H9 (cell line): ENCODE results near the gene KIF3B. TPM values are rescaled to one million over a fixed set of nuclear protein-coding genes. Genes with fewer than 3 reads are reported as not detected.

Experiments used
- DNase-seq: peaks from one replicate; pipeline ENCODE4 v3.0.0-alpha.2; 2017
- H2AFZ ChIP-seq: one replicate; pipeline ENCODE4 v1.6.1; 2013; ENCODE audit warnings: mild to moderate bottlenecking, low read length, control low read depth, moderate library complexity
- H2AK5ac ChIP-seq: 2 replicates; pipeline ENCODE4 v1.6.1; 2013; ENCODE audit warnings: low read length, control low read depth, mixed read lengths; ENCODE audit not compliant: insufficient read length
- H2BK120ac ChIP-seq: one replicate; pipeline ENCODE4 v1.6.1; 2013; ENCODE audit warnings: low read depth, mild to moderate bottlenecking, low read length, control low read depth, inconsistent platforms; ENCODE audit not compliant: poor library complexity, severe bottlenecking
- H2BK12ac ChIP-seq: 2 replicates; pipeline ENCODE4 v1.6.1; 2013; ENCODE audit warnings: low read length, control low read depth, mixed read lengths, low read depth; ENCODE audit not compliant: insufficient read length
- H2BK15ac ChIP-seq: 2 replicates; pipeline ENCODE4 v1.6.1; 2013; ENCODE audit warnings: low read depth, low read length, control low read depth
- H2BK20ac ChIP-seq: one replicate; pipeline ENCODE4 v1.6.1; 2013; ENCODE audit warnings: low read depth, mild to moderate bottlenecking, low read length, control low read depth, inconsistent platforms; ENCODE audit not compliant: poor library complexity, severe bottlenecking
- H2BK5ac ChIP-seq: 2 replicates; pipeline ENCODE4 v1.6.1; 2013; ENCODE audit warnings: low read length, control low read depth, mixed read lengths; ENCODE audit not compliant: insufficient read length
- H3K14ac ChIP-seq: 2 replicates; pipeline ENCODE4 v1.6.1; 2013; ENCODE audit warnings: low read length, control low read depth; ENCODE audit not compliant: insufficient read depth
- H3K18ac ChIP-seq: 2 replicates; pipeline ENCODE4 v1.6.1; 2013; ENCODE audit warnings: low read depth, mild to moderate bottlenecking, mixed read lengths, low read length, control low read depth; ENCODE audit not compliant: insufficient read length
- H3K23ac ChIP-seq: 2 replicates; pipeline ENCODE4 v1.6.1; 2013; ENCODE audit warnings: low read length, control low read depth, mixed read lengths, low read depth; ENCODE audit not compliant: insufficient read length
- H3K23me2 ChIP-seq: 2 replicates; pipeline ENCODE4 v1.6.1; 2013; ENCODE audit warnings: low read depth, mild to moderate bottlenecking, mixed read lengths, low read length, control low read depth; ENCODE audit not compliant: insufficient read length, poor library complexity, severe bottlenecking
- H3K27ac ChIP-seq: 2 replicates; pipeline ENCODE4 v1.5.1; 2013; ENCODE audit warnings: low read length, control low read depth, mixed read lengths, low read depth; ENCODE audit not compliant: insufficient read length
- H3K27me3 ChIP-seq: 2 replicates; pipeline ENCODE4 v1.6.1; 2013; ENCODE audit warnings: low read length, control low read depth, inconsistent platforms; ENCODE audit not compliant: insufficient read depth
- H3K4ac ChIP-seq: 2 replicates; pipeline ENCODE4 v1.6.1; 2013; ENCODE audit warnings: low read depth, mild to moderate bottlenecking, control low read depth, inconsistent platforms, low read length, moderate library complexity
- H3K4me1 ChIP-seq: 2 replicates; pipeline ENCODE4 v1.6.1; 2013; ENCODE audit warnings: low read length, control low read depth, inconsistent platforms; ENCODE audit not compliant: insufficient read depth
- H3K4me2 ChIP-seq: 2 replicates; pipeline ENCODE4 v1.6.1; 2013; ENCODE audit warnings: low read length, control low read depth, mixed read lengths; ENCODE audit not compliant: insufficient read length, insufficient read depth
- H3K56ac ChIP-seq: 2 replicates; pipeline ENCODE4 v1.6.1; 2013; ENCODE audit warnings: low read depth, mild to moderate bottlenecking, mixed read lengths, low read length, control low read depth; ENCODE audit not compliant: insufficient read length
- H3K79me1 ChIP-seq: 2 replicates; pipeline ENCODE4 v1.6.1; 2013; ENCODE audit warnings: low read depth, mild to moderate bottlenecking, moderate library complexity, low read length, control low read depth, inconsistent platforms; ENCODE audit not compliant: insufficient read depth, poor library complexity, severe bottlenecking
- H3K79me2 ChIP-seq: 2 replicates; pipeline ENCODE4 v1.6.1; 2013; ENCODE audit warnings: low read length, control low read depth, inconsistent platforms; ENCODE audit not compliant: insufficient read depth
- H3K9ac ChIP-seq: 2 replicates; pipeline ENCODE4 v1.6.1; 2013; ENCODE audit warnings: low read length, control low read depth, mixed read lengths; ENCODE audit not compliant: insufficient read length; ENCODE audit errors: extremely low read depth
- H3K9me3 ChIP-seq: one replicate; pipeline ENCODE4 v1.6.1; 2013; ENCODE audit warnings: low read depth, low read length, inconsistent platforms; ENCODE audit not compliant: control insufficient read depth
- H3T11ph ChIP-seq: one replicate; pipeline ENCODE4 v1.6.1; 2013; ENCODE audit warnings: mild to moderate bottlenecking, low read length, control low read depth, inconsistent platforms
- H4K20me1 ChIP-seq: one replicate; pipeline ENCODE4 v1.6.1; 2013; ENCODE audit not compliant: control insufficient read depth, insufficient read length, insufficient read depth
- H4K5ac ChIP-seq: 2 replicates; pipeline ENCODE4 v1.6.1; 2013; ENCODE audit warnings: low read depth, mild to moderate bottlenecking, mixed read lengths, low read length, control low read depth; ENCODE audit not compliant: insufficient read length
- H4K8ac ChIP-seq: replicated peaks from 2 replicates; pipeline ENCODE4 v1.6.1; 2013; ENCODE audit warnings: low read length, control low read depth, mixed read lengths, low read depth; ENCODE audit not compliant: insufficient read length
- H4K91ac ChIP-seq: 2 replicates; pipeline ENCODE4 v1.6.1; 2013; ENCODE audit warnings: low read depth, mild to moderate bottlenecking, moderate library complexity, mixed read lengths, low read length, control low read depth; ENCODE audit not compliant: insufficient read length
- H3K27ac Mint-ChIP-seq, 3 experiments: 2 replicates in 2 of 3; 3 replicates in 1 of 3; pipeline ENCODE4 v1.8.0; 2020 to 2021; ENCODE audit warnings: mixed read lengths in 3 of 3, mild to moderate bottlenecking in 1 of 3, moderate library complexity in 1 of 3
- H3K27me3 Mint-ChIP-seq: 2 replicates; pipeline ENCODE4 v1.8.0; 2021; ENCODE audit warnings: low read depth, mild to moderate bottlenecking, moderate library complexity, mixed read lengths
- H3K36me3 Mint-ChIP-seq, 3 experiments: 2 replicates in 2 of 3; 3 replicates in 1 of 3; pipeline ENCODE4 v1.8.0; 2020 to 2021; ENCODE audit warnings: low read depth in 3 of 3, mixed read lengths in 3 of 3; ENCODE audit not compliant: insufficient read depth in 1 of 3
- H3K4me1 Mint-ChIP-seq, 2 experiments: 2 replicates each; pipeline ENCODE4 v1.8.0; 2020; ENCODE audit warnings: mixed read lengths in 2 of 2
- H3K4me3 Mint-ChIP-seq, 2 experiments: 2 replicates in 1 of 2; 3 replicates in 1 of 2; pipeline ENCODE4 v1.8.0; 2020 to 2021; ENCODE audit warnings: mild to moderate bottlenecking in 2 of 2, mixed read lengths in 2 of 2, moderate library complexity in 1 of 2
- H3K9me3 Mint-ChIP-seq, 2 experiments: 2 replicates in 1 of 2; 3 replicates in 1 of 2; pipeline ENCODE4 v1.8.0; 2020; ENCODE audit warnings: mild to moderate bottlenecking in 2 of 2, mixed read lengths in 2 of 2, moderate library complexity in 1 of 2
- CTCF ChIP-seq: fragments of 200-600 bp; sonication (generic); conservative IDR thresholded peaks from 3 replicates; pipeline ENCODE4 v1.8.0; 2021; ENCODE audit warnings: antibody characterized with exemption, mild to moderate bottlenecking
- WGBS: extraction: QIAGEN DNeasy Blood & Tissue Kit; methylation state at CpG from one replicate; pipeline ENCODE4 v1.1.7; 2013; ENCODE audit warnings: missing lambda C conversion rate, low lambda C conversion rate, mixed read lengths; ENCODE audit not compliant: insufficient read length; ENCODE audit errors: extremely low coverage; 5-methylcytosine and 5-hydroxymethylcytosine counted together
- total RNA-seq: library from RNA; stranded (reverse); gene quantifications from 2 replicates; pipeline ENCODE4 v1.2.1, GENCODE V29; 2021

KIF3B gene
- total RNA-seq, 1 experiment from 2014 or later = 29.7 TPM

- Histone ChIP-seq H3K9ac (no peak overlapping the region), H3K79me2 (no peaks in the 10 kb centered on the region), H4K8ac (no peak overlapping the region), H3K79me1 (no peaks in the 10 kb centered on the region), H3K9me3 (no peaks in the 10 kb centered on the region), H4K91ac (no peak overlapping the region), H3K4me2 (no peak overlapping the region), H3K27ac (no peak overlapping the region), H3K4ac (no peak overlapping the region), H3K4me1 (no peaks in the 10 kb centered on the region), H4K20me1 (no peaks in the 10 kb centered on the region), H2AK5ac (no peak overlapping the region), H2BK5ac (no peak overlapping the region), H3K23me2 (no peaks in the 10 kb centered on the region), H3K56ac (no peak overlapping the region), H2BK12ac (no peak overlapping the region), H2BK20ac (no peak overlapping the region), H3K18ac (no peak overlapping the region), H4K5ac (no peak overlapping the region), H3K14ac (no peak overlapping the region), H2BK15ac (no peak overlapping the region), H3K23ac (no peak overlapping the region), H2AFZ (no peak overlapping the region), H3T11ph (no peak overlapping the region), H2BK120ac (no peak overlapping the region), H3K27me3 (no peaks in the 10 kb centered on the region)
- no peak overlapping the region for H3K4me3 Mint-ChIP-seq
- no CpG with 5 or more reads among the region's 1 CpG for WGBS
- peaks cover under 1 to 42% (median 30%) of the 10 kb centered on the region in 3 experiments; a peak in 6 of 7 replicates for H3K36me3 Mint-ChIP-seq
- TF ChIP-seq CTCF = no peak
- no peaks in the 10 kb centered on the region for H3K27me3 Mint-ChIP-seq
- no peaks in the 10 kb centered on the region for H3K9me3 Mint-ChIP-seq
- DNase-seq = no peak
- H3K4me1 Mint-ChIP-seq = no peaks in the 10 kb centered on the region
- H3K27ac Mint-ChIP-seq = peak overlapping the region in 1 of 3 experiments; percentile 76; a peak in 3 of 7 replicates
These were observed 37.3 kb downstream of the KIF3B start for GRCh38 chr20:32314768-32315167.
